OCI-M2 (cell line): Measurements from ENCODE around the gene KRT72.
"Not testable (repeated sequence)": the region's sequence is repeated elsewhere in the genome, so short reads cannot be mapped to it uniquely, and the experiment has no call there.

ENCODE experiments used
- DNase-seq: peaks from one replicate; lab custom pipeline; 2025; ENCODE audit not compliant: unreplicated experiment; lab: John Stamatoyannopoulos, UW

The KRT72 gene

DNA sequence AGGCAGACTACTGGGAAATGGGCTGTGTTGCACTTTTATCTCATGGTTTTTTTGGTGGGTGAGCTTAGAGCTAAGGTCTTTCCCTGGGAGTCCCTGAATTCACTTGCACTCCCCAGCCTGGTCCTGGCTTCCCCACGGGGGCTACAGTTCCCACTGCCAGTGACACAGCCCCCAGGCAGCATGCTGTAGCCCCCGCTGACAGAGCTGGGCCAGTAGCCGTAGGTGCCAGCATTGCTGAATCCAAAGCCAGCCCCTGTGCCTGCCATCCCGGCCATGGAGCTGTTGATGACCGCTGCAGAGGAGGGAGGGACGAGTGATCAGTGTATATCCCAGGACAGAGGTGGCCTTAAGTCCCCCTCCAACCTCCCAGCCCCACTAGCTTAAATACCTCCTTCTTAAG is 6.9 kb upstream of the KRT72 start:
- DNase-seq: no peak

DNA sequence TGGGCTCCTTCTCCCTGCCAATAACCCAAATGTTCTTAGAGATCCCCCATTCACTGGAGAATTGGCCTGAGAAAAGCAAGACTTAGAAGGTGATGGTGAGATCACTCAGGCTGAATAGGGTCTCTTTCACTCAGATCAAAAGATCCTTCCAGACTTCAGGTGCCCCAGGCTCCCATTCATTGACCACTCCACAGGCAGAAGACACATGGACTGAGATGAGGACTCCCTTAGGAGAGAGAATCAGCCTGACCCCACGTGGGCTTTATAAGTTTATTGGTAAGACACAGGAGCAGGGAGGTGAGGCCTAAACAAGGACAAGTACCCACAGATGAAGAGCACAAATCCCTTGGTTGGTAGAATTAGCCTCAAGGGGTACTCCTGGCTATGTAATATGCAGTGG is 6.1 kb upstream of the KRT72 start:
- no peak for DNase-seq

DNA sequence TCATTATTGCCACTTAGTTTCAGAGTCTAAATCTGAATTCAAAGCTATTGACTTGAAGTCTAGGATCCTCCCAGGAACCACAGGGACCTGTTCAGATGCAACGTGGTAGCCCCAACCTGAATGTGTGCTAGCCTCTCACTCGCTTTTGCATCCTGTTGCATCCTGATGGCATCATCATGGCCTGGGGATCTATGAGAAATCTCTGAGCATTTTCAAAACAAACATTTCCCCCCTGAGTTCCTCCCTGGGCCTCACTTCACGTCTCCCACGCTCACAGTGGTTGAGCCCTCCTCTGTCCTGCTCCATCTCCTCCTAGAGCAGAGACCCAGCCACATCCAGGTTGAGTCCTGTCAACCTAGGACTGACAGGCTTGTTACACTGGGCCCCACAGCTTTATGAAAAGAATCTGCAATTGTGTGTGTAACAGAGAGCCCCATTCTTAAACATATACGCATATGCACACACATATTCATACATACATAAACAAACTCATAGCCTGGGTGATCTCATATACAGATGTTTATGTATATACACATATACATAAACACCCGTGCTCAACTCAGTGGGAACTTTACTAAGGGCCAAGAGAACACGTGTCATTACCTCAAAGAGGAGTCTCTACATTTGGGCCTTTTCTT is 5.4 kb upstream of the KRT72 start:
- DNase-seq: no peak

DNA sequence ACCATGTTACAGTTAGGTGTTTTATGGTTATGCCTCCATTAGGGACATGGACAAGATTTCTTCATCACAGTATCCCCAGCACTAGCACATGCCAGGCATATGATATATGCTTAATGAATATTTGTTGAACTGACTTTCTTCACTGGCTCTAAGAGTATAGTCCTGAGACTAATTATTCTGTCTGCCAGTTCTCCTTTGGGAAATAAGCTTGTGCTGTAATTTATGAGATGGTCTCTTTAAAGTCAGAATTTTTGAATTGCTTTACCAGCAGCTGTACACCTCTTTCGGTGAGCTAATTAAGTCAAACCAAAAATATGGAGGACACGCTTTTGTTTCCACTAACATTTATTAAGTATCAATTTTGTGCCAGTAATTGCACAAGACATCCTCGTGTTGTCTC is 4.8 kb upstream of the KRT72 start:
- no peak for DNase-seq

DNA sequence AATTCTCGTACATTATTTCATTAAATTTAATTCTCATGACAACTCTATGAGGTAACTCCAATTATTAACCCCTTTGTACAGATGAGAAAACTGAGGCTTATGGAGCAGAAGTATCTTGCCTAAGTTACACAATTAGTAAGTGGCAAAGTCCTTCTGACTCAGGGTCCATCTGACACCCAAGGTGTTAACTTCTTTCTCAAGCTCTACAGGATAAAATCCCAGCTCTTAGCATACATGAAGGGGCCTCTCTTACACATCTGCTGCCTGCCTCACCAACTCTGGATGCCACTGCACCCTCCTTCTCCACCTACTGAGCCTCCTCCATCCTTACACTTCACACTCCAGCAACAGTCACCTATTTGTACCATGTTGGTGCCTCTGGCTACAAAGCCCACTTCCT is 4.3 kb upstream of the KRT72 start:
- no peak for DNase-seq

DNA sequence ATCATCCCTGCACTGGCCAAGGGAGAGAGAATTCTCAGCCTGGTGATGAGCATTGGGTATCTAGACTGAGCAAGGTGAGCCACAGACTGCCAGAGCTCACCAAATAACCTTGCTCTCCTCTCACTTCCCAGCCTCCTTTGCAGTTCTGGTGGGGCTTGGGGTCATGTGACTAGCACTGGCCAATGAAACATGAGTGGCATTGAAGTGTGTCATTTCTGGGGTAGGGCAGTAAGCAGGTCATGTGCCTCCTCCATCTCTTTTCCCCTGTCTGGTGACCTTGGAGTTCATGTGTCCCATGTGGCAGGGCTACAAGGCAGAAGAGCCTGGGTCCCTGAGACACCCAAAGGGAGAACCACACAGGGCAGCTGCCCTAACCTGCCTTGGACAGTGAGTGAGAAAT is 3.6 kb upstream of the KRT72 start:
- DNase-seq: no peak

DNA sequence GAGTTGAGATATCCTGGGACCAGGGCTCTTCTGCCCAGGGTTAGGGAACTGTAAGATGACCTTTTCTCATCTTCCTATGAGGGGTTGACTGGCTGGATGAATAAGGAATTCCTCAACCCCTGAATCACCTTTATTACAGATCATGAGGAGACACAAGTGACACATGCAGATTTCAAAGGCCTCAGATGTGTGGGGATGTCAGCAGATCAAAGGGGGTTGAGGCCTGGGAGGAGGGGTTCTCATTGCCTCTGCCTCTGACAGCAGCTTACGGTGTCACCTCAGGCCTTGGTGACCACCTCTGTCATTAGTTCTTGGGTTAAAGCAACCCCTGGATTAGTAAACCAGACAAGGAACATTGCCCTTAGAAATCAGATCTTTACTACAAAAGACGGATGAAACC is 2.1 kb upstream of the KRT72 start:
- DNase-seq: no peak

DNA sequence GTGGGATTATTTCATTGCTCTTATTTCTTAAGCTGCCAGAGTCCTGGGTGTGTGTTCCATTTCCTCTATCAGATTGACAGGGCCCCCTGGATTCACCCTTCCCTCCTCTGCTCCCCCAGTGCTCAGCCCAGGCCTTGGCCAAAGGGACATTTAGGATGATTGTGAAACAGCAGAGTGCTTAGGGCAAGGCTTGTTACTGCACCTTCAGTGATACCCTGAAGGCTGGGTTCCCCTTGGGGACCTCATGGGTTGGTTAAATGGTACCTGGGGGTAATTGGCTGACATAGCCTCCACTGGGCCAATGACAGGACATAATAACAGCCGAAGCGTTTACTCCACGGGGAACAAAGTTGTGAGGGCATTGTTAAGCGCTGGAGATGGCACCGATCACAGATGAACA is 1.3 kb upstream of the KRT72 start:
- no peak for DNase-seq

DNA sequence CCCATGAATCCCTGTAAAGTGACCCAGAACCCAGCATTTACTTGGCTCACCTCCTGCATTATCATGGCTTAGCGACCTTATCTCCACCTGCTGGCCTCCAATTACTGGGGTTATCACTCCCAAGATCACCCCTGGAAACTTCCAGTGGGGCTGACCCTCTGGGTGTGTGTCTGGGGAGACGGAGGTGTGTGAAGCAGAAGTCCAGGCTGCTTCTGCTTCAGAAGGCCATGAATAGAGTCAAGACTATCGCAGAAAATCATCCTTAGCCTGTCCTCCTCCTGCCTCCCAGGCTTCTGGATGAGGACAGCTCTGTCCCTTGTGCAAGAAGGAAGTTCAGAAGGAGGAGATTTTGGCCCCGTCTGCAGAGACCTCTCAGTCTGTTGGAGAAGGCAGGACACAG is 408 bp upstream of the KRT72 start:
- no peak for DNase-seq

DNA sequence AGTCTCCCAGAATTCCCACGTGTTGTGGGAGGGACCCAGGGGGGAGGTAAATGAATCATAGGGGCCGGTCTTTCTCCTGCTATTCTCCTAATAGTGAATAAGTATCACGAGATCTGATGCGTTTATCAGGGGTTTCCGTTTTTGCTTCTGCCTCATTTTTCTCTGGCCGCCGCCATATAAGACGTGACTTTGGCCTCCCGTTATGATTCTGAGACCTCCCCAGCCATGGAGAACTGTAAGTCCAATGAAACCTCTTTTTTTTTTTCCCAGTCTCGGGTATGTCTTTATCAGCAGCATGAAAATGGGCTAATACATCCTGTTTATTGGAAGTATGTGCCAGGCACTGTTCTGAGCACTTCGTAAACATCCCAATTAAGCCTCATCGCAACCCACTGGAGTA is 788 bp downstream of the KRT72 start:
- no peak for DNase-seq

DNA sequence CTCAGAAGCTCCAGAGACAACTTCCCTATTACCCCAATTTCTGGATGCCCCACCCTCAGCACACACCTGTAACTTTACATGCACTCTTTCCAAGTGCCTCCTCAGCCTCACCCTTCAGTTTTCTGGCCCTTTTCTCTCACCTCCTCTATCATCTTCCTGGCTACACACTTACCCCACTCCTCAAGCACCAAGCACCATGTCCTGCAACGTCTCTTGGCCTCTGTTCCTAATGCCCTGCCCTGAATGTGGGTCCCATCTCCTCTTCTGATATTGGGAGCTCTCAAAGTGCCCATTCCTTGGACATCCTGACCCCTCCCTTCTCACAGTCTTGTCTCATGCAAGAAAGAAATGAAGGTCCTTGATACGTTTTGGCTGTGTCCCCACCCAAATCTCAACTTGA is 1.2 kb downstream of the KRT72 start:
- DNase-seq: no peak

DNA sequence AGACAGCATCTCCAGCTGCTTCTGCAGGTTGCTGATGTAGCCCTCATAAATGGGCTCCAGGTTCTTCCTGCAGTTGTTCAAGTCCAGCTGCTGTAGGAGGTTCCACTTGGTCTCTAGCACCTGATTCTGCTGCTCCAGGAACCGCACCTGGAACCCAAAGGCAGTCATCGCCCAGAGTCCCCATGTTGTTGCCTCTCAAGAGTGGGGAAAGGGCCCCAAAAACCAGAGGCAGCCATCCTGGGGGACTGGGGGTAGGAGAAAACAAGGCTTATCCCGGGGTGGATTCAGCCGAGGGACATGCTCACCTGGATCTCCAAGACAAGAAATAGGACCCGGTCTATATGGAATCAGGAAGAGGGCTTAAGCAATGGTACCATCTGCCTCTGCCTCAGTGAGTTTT is 2.3 kb downstream of the KRT72 start:
- DNase-seq: no peak

DNA sequence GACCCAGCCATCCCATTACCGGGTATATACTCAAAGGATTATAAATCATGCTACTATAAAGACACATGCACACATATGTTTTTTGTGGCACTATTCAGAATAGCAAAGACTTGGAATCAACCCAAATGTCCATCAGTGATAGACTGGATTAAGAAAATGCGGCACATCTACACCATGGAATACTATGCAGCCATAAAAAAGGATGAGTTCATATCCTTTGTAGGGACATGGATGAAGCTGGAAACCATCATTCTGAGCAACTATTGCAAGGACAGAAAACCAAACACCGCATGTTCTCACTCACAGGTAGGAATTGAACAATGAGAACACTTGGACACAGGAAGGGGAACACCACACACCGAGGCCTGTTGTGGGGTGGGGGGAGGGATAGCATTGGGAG is 7.0 kb downstream of the KRT72 start:
- not testable (repeated sequence) for DNase-seq

DNA sequence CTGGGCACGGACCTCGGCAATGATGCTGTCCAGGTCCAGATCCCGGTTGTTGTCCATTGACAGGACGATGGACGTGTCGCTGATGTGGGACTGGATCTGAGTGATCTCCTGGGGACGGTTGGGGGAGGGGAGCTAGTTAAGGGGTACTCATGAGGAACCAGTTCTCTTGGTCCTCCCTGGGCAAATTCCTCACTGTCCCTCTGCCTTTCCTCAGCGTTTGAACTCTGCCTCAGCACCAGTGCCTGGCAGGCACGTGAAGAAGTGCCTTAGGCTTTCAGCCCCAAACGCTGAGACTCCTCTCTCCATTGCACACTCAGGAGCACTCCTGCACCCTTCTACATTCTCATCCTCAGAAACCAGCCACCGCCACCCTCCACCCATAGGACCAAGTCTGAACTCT is 9.7 kb downstream of the KRT72 start:
- no peak for DNase-seq

DNA sequence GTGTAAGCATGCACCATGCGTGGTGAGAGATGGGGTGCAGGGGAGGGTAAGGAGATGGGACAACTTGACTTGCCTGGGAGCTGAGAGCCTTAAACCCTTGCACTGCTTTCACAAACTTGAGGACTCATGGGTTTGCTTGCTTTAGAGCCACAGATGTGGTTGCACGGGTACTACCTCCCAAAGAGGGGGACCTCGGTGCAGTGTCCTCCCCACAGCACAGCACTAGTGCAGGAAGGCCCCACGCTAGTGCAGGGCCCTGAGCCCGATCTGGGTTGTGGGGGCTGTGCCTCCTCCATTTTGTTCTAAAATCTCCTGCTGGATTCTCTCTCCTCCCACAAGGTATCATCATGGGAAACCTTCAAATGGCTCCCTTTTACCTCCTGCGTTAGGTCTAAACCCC is 11.2 kb downstream of the KRT72 start:
- DNase-seq: no peak

DNA sequence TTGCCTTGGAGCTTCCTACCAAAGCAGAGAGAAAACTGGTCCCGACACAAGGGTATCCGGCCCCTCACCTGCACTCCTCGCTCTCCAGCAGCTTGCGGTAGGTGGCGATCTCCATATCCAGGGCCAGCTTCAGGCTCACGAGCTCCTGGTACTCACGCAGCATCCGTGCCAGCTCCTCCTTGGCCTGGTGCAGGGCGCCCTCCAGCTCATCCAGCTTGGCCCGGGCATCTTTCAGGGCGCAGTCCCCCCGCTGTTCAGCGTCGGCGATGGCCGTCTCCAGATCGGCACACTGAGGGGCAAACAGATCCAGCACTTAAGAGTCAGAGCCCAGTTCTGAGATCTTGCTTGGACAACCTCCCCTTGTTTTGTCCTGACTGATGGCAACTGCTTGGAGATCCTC is 13.7 kb downstream of the KRT72 start:
- DNase-seq: no peak

DNA sequence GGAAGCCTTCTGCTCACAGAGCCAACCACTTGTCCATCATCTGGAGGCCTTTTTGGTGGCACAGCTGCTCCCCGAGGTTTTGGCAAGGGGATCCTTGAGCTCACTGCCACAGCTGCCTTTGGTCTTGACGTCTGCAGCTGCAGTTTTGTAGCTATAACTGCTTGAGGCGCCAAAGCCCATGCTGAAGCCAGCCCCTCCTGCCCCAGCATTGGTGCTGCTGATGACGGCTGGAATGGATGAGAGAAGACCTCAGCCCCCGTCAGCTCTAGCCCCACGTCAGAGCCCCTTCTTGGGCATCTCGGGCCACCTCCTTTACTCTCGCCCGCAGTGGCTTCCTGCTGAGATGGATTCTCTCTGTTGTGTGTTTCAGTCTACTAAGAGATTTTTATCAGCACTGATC is 15.3 kb downstream of the KRT72 start:
- no peak for DNase-seq

DNA sequence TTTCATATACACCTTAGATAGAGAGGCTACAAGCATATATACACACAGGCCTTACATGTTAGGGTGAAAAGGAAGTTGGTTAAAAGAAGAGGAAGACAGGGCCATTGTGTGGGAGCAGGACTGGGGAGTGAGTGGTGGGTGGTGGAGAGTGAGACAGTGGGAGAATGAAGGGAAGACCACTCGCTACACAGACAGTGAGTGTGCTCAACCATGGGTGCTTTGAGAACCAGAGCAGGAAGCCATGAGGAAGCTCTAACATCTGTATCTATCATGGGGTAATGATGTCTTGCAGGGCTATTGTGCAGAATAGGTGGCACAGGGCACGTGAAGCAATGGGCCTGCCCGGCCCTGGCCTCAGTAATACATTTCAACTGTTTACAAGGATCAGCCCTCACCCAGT is 16.2 kb downstream of the KRT72 start:
- DNase-seq: no peak

DNA sequence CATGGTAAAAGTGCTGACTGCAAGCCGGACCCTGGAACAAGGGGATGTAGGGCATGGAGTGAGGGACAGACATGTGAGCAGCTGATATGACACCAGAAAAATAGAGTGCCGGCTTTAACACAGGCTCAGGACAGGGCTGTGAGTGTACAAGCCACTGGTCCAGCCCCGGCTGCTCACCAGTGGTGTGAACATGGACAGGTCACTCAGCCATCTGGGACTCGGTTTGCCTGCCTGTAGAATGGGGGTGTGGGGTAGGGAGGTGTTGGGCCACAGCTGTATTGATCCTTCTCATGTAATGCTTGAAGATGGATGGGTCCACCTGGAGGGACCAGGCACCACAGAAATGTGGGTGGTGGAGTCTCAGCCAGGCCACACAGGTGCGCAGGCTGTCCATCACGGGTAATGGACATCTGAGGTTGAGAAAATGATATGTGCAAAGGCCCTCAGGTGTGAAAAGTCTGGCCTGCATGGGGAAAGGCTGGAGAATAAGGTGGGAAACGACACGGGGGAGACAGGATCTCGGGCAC is 17.0 kb downstream of the KRT72 start:
- DNase-seq: no peak

DNA sequence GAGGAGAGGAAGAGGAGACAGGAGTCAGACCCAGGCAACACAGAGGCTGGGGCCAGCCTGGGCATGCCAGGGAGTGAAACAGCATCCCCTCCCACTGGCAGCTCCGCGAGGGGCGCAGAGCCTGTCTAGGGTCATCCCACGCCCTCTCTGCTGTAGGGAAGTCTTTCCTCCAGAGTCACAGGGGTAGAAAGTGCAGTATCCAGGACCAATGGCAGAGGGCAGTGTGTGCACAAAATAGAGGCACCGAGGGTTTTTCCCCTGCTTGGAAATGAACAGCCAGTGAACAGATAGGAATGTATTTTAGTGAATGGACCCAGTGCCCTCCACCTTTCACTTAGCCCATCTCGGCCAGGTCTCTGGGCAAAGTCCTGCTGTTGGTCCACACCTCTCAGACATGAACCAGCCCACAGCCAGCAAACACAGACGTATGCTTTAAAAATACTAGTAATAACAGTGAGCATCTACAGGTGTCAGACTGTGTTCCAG is 18.2 kb downstream of the KRT72 start:
- no peak for DNase-seq

DNA sequence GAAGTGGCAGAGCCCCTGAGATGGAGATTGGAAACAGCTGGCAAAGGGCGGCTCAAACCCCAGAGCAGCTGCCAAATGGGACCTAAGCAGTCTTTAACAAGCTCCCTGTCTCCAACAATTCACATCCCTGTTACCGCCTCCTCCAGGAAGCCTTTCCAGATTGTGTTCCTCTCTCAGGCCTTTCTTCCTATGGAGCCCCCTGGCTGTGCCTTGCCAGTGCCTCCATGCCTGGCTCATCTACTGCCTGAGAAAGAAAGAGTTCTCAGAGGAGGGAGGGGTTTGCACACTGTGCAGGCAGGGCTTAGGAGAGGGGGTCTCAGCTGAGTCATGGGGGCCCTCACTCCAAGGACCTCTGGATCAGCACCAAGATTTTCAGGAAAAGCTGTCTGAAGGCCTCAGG is 18.8 kb downstream of the KRT72 start:
- no peak for DNase-seq

DNA sequence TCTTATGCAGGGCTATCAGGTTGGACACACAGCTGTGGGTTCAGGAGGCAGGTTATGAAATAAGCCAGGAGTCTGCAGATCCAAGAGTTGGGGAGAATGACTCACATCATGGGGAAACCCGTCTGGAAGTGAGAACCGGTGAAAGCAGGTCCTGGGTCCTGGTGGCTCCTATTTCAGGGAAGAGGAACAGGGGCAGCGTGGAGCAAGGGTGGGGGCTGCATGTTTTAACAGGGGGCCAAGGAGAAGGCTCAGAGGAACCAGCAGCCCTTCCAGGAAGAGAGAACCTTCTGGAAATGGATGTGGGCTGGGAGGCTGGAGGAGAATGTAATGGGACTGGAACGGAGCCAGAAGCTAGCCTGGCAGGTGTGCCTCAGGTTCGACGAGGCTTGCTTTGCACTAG is 19.8 kb downstream of the KRT72 start:
- DNase-seq: no peak

DNA sequence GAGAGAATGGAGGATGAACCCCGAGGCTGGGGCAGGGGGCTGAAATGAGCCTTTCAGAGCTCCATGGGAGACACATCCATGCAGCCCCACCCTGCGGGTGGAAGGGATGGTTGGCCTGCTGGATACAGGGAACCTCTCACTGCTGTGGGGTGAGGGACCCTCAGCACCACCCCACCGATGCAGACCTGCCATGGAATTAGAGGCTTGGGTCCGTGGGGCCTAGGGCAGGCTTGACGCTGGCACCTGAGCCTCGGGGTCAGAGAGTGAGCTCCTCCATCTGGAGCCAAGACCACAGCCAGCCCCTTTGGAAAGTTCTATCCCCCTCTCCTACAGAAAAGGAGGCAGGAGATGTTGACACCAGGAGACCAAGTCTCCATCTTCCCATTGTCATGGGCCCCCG is 20.2 kb downstream of the KRT72 start:
- DNase-seq: no peak
